ENCODE measurements around the gene PTPRN2. TPM values are rescaled to one million over a fixed set of nuclear protein-coding genes. Genes with fewer than 3 reads are reported as not detected.
"Not testable (repeated sequence)": the region's sequence is repeated elsewhere in the genome, so short reads cannot be mapped to it uniquely, and the experiment has no call there.

Gene PTPRN2
- polyA plus RNA-seq, 1 of the 3 experiments (the other 2 are of a cell fraction): 4.0 TPM

DNA sequence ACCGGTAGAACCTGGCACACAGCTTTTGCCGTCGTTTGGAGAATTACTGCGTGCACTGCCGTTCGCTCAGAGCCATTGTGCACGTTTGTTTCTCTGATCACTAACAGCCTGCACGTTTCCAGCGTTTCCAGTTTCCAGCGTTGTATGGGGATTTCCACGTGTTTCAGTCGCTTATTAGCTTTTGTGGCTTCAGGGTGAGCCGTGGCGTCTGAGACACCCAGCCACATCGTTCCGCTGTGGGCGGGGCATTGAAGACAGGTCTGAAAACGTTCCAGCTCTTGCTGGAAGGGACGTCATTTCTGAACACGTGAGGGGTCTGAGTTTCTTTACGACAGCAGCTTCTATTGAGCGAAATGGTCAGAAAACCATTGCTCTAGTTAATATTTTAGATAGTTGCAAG, 1086.0 kb downstream of the PTPRN2 start (continued):
- TF ChIP-seq, protein P1, sequence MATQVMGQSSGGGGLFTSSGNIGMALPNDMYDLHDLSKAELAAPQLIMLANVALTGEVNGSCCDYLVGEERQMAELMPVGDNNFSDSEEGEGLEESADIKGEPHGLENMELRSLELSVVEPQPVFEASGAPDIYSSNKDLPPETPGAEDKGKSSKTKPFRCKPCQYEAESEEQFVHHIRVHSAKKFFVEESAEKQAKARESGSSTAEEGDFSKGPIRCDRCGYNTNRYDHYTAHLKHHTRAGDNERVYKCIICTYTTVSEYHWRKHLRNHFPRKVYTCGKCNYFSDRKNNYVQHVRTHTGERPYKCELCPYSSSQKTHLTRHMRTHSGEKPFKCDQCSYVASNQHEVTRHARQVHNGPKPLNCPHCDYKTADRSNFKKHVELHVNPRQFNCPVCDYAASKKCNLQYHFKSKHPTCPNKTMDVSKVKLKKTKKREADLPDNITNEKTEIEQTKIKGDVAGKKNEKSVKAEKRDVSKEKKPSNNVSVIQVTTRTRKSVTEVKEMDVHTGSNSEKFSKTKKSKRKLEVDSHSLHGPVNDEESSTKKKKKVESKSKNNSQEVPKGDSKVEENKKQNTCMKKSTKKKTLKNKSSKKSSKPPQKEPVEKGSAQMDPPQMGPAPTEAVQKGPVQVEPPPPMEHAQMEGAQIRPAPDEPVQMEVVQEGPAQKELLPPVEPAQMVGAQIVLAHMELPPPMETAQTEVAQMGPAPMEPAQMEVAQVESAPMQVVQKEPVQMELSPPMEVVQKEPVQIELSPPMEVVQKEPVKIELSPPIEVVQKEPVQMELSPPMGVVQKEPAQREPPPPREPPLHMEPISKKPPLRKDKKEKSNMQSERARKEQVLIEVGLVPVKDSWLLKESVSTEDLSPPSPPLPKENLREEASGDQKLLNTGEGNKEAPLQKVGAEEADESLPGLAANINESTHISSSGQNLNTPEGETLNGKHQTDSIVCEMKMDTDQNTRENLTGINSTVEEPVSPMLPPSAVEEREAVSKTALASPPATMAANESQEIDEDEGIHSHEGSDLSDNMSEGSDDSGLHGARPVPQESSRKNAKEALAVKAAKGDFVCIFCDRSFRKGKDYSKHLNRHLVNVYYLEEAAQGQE (IDR thresholded peaks at IDR 0.05; ENCODE audit: low read depth, low read length): no peak
- TF ChIP-seq RCOR1 (IDR thresholded peaks at IDR 0.05; ENCODE audit: low read length): no peak

DNA sequence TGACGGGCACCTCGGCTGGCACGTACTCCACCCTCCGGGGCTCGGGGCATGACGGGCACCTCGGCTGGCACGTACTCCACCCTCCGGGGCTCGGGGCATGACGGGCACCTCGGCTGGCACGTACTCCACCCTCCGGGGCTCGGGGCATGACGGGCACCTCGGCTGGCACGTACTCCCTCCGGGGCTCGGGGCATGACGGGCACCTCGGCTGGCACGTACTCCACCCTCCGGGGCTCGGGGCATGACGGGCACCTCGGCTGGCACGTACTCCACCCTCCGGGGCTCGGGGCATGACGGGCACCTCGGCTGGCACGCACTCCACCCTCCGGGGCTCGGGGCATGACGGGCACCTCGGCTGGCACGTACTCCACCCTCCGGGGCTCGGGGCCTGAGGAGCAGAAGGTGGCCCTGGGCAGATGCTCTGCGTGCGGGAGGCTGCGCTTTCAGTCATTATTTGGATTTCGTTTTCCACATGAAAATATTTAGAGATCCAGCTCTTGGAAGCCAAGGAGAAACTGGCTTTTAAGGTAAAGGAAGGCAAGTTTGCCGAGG, 1086.6 kb downstream of the PTPRN2 start:
- H3K4me2 ChIP-seq; H3K4me1 ChIP-seq (ENCODE audit: control insufficient read depth in 1 of 2, insufficient read depth in 2 of 2, low read depth in 1 of 2, low read length in 1 of 2); H3K9me2 ChIP-seq; H3K9me3 ChIP-seq; H3K27ac ChIP-seq (ENCODE audit: low read depth in 2 of 2, low read length in 1 of 2); H4K20me1 ChIP-seq (ENCODE audit: insufficient read depth); H3K27me3 ChIP-seq (ENCODE audit: insufficient read depth); H3K9ac ChIP-seq; H3K4me3 ChIP-seq (ENCODE audit: low read depth in 2 of 2, low read length in 1 of 2); H3K36me3 ChIP-seq (replicated peaks in 1 of 2; ENCODE audit: control insufficient read depth in 1 of 2, insufficient read depth in 2 of 2, low read length in 1 of 2); H3K79me2 ChIP-seq (ENCODE audit: insufficient read depth); H3F3A ChIP-seq (replicated peaks; ENCODE audit: insufficient read depth); DNase-seq; POLR2A ChIA-PET; H2AFZ ChIP-seq (ENCODE audit: low read depth): not testable (repeated sequence)
- WGBS (ENCODE audit: low lambda C conversion rate): 57% methylated on average over 9 of the region's 45 CpGs
- CTCF ChIA-PET: interaction anchor here (0.6 kb wide), 1 partner anchor 70 kb away, joined by 4 read pairs; no protein-coding TSS in a partner anchor

DNA sequence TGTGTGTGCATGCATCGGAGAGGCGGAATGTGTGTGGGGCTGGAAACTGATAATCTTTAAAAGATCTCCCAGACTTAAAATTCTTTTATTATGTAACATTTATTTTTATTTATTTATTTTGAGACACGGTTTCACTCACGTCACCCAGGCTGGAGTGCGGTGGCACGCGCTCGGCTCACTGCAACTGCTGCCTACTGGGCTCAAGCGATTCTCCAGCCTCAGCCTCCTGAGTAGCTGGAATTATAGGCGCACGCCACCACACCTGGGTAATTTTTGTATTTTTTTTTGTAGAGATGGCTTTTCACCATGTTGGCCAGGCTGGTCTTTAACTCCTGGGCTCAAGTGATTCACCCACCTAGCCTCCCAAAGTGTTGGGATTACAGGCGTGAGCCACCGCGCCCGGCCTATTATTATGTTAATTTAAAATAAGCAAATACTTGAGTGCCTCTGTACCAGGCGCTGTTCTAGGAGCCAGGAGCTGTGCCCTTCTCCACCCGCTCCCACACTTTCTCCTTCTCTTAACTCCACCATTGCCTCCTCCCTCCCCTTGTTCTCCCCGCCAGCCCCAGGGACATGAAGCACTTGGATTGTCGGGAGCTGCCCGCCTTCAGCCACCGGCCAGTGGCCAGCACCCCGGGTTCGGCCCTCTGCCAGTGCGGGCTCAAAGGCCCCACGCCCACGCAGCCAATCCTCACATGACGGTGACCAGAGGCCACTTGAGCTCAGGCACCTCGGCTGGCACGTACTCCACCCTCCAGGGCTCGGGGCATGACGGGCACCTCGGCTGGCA, 1087.3 kb downstream of the PTPRN2 start:
- Histone ChIP-seq H3K9ac (no peak overlapping the region), H3K4me3 (ENCODE audit: low read depth in 2 of 2, low read length in 1 of 2) (no peak overlapping the region), H3K27ac (ENCODE audit: low read depth in 2 of 2, low read length in 1 of 2) (no peak overlapping the region), H3K36me3 (replicated peaks in 1 of 2; ENCODE audit: control insufficient read depth in 1 of 2, insufficient read depth in 2 of 2, low read length in 1 of 2) (no peaks in the 10 kb centered on the region), H3K9me2 (no peaks in the 10 kb centered on the region), H3K4me2 (no peak overlapping the region), H3K4me1 (ENCODE audit: control insufficient read depth in 1 of 2, insufficient read depth in 2 of 2, low read depth in 1 of 2, low read length in 1 of 2) (peaks cover 0 to 2% of the 10 kb centered on the region in 2 experiments; a peak in 1 of 4 replicates), H3K79me2 (ENCODE audit: insufficient read depth) (no peaks in the 10 kb centered on the region), H2AFZ (ENCODE audit: low read depth) (no peak overlapping the region), H4K20me1 (ENCODE audit: insufficient read depth) (no peaks in the 10 kb centered on the region), H3K9me3 (no peaks in the 10 kb centered on the region), H3K27me3 (ENCODE audit: insufficient read depth) (no peaks in the 10 kb centered on the region), H3F3A (replicated peaks; ENCODE audit: insufficient read depth) (no peaks in the 10 kb centered on the region)
- 81% methylated on average over 24 of the region's 32 CpGs for WGBS (ENCODE audit: low lambda C conversion rate)
- ChIA-PET CTCF (no interaction called here), POLR2A (no interaction called here)
- no peak for TF ChIP-seq POLR2AphosphoS5 (IDR thresholded peaks at IDR 0.05; ENCODE audit: low read depth, low read length)
- TF ChIP-seq, protein P2, sequence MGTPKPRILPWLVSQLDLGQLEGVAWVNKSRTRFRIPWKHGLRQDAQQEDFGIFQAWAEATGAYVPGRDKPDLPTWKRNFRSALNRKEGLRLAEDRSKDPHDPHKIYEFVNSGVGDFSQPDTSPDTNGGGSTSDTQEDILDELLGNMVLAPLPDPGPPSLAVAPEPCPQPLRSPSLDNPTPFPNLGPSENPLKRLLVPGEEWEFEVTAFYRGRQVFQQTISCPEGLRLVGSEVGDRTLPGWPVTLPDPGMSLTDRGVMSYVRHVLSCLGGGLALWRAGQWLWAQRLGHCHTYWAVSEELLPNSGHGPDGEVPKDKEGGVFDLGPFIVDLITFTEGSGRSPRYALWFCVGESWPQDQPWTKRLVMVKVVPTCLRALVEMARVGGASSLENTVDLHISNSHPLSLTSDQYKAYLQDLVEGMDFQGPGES (IDR thresholded peaks at IDR 0.05; ENCODE audit: low read depth, low read length): no peak
- TF ChIP-seq, protein P1 (IDR thresholded peaks at IDR 0.05; ENCODE audit: low read depth, low read length): no peak
- TF ChIP-seq SIN3A (IDR thresholded peaks at IDR 0.05; ENCODE audit: borderline replicate concordance, low read depth, low read length): no peak
- TF ChIP-seq FOXJ3 (CRISPR knock-in tag; IDR thresholded peaks at IDR 0.05): no peak
- TF ChIP-seq RAD21 (IDR thresholded peaks at IDR 0.05; ENCODE audit: low read length): no peak
- no peak for TF ChIP-seq GATA2 (CRISPR knock-in tag; IDR thresholded peaks at IDR 0.05)
- TF ChIP-seq FOXM1 (IDR thresholded peaks at IDR 0.05; ENCODE audit: low read depth): no peak
- TF ChIP-seq, protein P3, sequence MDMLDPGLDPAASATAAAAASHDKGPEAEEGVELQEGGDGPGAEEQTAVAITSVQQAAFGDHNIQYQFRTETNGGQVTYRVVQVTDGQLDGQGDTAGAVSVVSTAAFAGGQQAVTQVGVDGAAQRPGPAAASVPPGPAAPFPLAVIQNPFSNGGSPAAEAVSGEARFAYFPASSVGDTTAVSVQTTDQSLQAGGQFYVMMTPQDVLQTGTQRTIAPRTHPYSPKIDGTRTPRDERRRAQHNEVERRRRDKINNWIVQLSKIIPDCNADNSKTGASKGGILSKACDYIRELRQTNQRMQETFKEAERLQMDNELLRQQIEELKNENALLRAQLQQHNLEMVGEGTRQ (IDR thresholded peaks at IDR 0.05; ENCODE audit: borderline replicate concordance, low read depth, low read length): no peak
- no peak for TF ChIP-seq JUND (IDR thresholded peaks at IDR 0.05)
- no peak for TF ChIP-seq ELF1 (IDR thresholded peaks at IDR 0.05)
- no peak for TF ChIP-seq RCOR1 (IDR thresholded peaks at IDR 0.05; ENCODE audit: low read length)
- TF ChIP-seq, protein P4, sequence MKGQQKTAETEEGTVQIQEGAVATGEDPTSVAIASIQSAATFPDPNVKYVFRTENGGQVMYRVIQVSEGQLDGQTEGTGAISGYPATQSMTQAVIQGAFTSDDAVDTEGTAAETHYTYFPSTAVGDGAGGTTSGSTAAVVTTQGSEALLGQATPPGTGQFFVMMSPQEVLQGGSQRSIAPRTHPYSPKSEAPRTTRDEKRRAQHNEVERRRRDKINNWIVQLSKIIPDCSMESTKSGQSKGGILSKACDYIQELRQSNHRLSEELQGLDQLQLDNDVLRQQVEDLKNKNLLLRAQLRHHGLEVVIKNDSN (IDR thresholded peaks at IDR 0.05; ENCODE audit: borderline replicate concordance, low read depth): no peak
- no peak for DNase-seq
